ENCODE results near the gene KSR2.

GRCh38 chr12:117468016-117468415, 500.8 kb downstream of the KSR2 start:
- TF ChIP-seq ZNF274 (IDR thresholded peaks at IDR 0.05; ENCODE audit: low read depth, low read length) (no peak), YY1 (IDR thresholded peaks at IDR 0.05; ENCODE audit: insufficient read depth, insufficient read length) (no peak), SUZ12 (IDR thresholded peaks at IDR 0.05; ENCODE audit: extremely low read depth, insufficient read depth, insufficient read length) (no peak)
